Tibial nerve (tissue), 4 donors: ENCODE results near the gene TIPRL.

Experiments
- CTCF ChIP-seq, 5 experiments: fragments of 200-600 bp in 3 of 5; fragments of 450-650 bp in 2 of 5; sonication (generic) in 3 of 5; IDR thresholded peaks; one replicate each; pipeline ENCODE4 v1.5.1; 2016 to 2019; ENCODE audit warnings: antibody characterized with exemption in 5 of 5, mild to moderate bottlenecking in 3 of 5, moderate library complexity in 2 of 5
- EP300 ChIP-seq, 2 donors: sonication (generic); formaldehyde crosslinking; IDR thresholded peaks; one replicate each; pipeline ENCODE4 v1.6.1; 2017; ENCODE audit warnings: antibody characterized with exemption in 2 of 2, mild to moderate bottlenecking in 1 of 2
- POLR2A ChIP-seq, 2 donors: fragments of 450-650 bp; IDR thresholded peaks; one replicate each; pipeline ENCODE4 v1.6.1; 2017; ENCODE audit warnings: antibody characterized with exemption in 2 of 2, mild to moderate bottlenecking in 2 of 2, moderate library complexity in 2 of 2

GRCh38 chr1:168159251-168159650, 19.5 kb upstream of the TIPRL start:
- no peak for TF ChIP-seq CTCF (IDR thresholded peaks at IDR 0.05)
- TF ChIP-seq POLR2A (IDR thresholded peaks at IDR 0.05) = no peak
- no peak for TF ChIP-seq EP300 (IDR thresholded peaks at IDR 0.05)
